ENCODE results near the gene CEP120. TPM values are rescaled to one million over a fixed set of nuclear protein-coding genes. Genes with fewer than 3 reads are reported as not detected.

CEP120 gene
- total and polyA plus RNA-seq, 4 donors: 5.0 to 29.6 (median 12.6) TPM

DNA sequence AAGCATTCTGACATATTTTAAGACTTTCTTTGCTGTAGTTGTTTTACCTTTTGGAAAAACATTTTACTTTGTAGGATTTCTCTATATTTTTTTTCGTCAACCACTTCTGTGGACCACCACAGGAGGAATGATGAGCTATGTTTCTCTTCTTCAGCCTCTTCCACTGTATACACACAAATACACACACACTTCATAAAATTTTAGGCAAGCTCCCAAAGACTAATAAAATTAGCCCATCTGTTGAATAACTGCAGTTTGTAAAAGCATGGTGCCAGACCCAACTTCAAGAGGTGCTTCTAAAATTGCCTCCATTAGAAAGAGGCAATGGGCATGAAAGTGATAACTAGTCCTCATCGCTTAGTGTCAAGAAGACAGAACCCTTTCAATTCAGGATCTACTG lies 4.1 kb upstream of the CEP120 start:
- Histone ChIP-seq H3K27me3 (ENCODE audit: control insufficient read depth in 3 of 3, insufficient read depth in 3 of 3, low read length in 2 of 3) (no peaks in the 10 kb centered on the region), H3K4me3 (no peak overlapping the region), H3K9me3 (ENCODE audit: control insufficient read depth in 4 of 4, insufficient read depth in 3 of 4, low read length in 3 of 4) (no peaks in the 10 kb centered on the region), H3K9ac (ENCODE audit: insufficient read depth in 1 of 2, low read length in 2 of 2) (no peak overlapping the region), H3K36me3 (ENCODE audit: control insufficient read depth in 4 of 4, insufficient read depth in 4 of 4, low read length in 4 of 4) (no peaks in the 10 kb centered on the region), H3K27ac (ENCODE audit: low read depth in 1 of 2, low read length in 1 of 2) (no peak overlapping the region), H3K4me1 (ENCODE audit: control insufficient read depth in 5 of 5, insufficient read depth in 5 of 5, low read length in 5 of 5) (peaks cover 0 to 7% (median 0%) of the 10 kb centered on the region in 5 donors)
- WGBS, 2 donors: 93 to 94% methylated on average over 2 of the region's 2 CpGs
- peak in 2 of 3 donors; percentile 66 to 69 for DNase-seq
- ATAC-seq (ENCODE audit: insufficient read depth, low FRiP score): no peak
- TF ChIP-seq, protein P1, sequence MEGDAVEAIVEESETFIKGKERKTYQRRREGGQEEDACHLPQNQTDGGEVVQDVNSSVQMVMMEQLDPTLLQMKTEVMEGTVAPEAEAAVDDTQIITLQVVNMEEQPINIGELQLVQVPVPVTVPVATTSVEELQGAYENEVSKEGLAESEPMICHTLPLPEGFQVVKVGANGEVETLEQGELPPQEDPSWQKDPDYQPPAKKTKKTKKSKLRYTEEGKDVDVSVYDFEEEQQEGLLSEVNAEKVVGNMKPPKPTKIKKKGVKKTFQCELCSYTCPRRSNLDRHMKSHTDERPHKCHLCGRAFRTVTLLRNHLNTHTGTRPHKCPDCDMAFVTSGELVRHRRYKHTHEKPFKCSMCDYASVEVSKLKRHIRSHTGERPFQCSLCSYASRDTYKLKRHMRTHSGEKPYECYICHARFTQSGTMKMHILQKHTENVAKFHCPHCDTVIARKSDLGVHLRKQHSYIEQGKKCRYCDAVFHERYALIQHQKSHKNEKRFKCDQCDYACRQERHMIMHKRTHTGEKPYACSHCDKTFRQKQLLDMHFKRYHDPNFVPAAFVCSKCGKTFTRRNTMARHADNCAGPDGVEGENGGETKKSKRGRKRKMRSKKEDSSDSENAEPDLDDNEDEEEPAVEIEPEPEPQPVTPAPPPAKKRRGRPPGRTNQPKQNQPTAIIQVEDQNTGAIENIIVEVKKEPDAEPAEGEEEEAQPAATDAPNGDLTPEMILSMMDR (IDR thresholded peaks at IDR 0.05; ENCODE audit: control extremely low read depth, extremely low read depth): no peak

DNA sequence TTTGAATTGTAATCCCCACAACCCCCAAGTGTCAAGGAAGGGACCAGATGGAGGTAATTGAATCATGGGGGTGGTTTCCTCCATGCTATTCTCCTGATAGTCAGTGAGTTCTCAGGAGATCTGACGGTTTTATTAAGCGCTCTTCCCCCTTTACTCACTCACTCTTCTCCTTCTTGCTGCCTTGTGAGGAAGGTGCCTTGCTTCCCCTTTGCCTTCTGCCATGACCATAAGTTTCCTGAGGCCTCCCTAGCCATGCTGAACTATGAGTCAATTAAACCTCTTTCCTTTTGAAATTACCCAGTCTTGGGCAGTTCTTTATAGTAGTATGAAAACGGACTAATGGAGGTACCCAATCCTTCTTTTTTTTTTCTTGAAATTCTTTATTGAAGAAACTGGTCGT lies 2.2 kb upstream of the CEP120 start:
- no peak for DNase-seq
- TF ChIP-seq, protein P1 (IDR thresholded peaks at IDR 0.05; ENCODE audit: control extremely low read depth, extremely low read depth): no peak
- no peak overlapping the region for H3K9ac ChIP-seq (ENCODE audit: insufficient read depth in 1 of 2, low read length in 2 of 2)
- H3K27me3 ChIP-seq (ENCODE audit: control insufficient read depth in 3 of 3, insufficient read depth in 3 of 3, low read length in 2 of 3): no peaks in the 10 kb centered on the region
- H3K4me3 ChIP-seq: no peak overlapping the region
- peaks cover 0 to 21% (median 8%) of the 10 kb centered on the region in 5 donors for H3K4me1 ChIP-seq (ENCODE audit: control insufficient read depth in 5 of 5, insufficient read depth in 5 of 5, low read length in 5 of 5)
- no peaks in the 10 kb centered on the region for H3K36me3 ChIP-seq (ENCODE audit: control insufficient read depth in 4 of 4, insufficient read depth in 4 of 4, low read length in 4 of 4)
- no peak for ATAC-seq (ENCODE audit: insufficient read depth, low FRiP score)
- no peak overlapping the region for H3K27ac ChIP-seq (ENCODE audit: low read depth in 1 of 2, low read length in 1 of 2)
- no peaks in the 10 kb centered on the region for H3K9me3 ChIP-seq (ENCODE audit: control insufficient read depth in 4 of 4, insufficient read depth in 3 of 4, low read length in 3 of 4)
- 46 to 69% methylated on average over 4 of the region's 4 CpGs for WGBS, 2 donors

DNA sequence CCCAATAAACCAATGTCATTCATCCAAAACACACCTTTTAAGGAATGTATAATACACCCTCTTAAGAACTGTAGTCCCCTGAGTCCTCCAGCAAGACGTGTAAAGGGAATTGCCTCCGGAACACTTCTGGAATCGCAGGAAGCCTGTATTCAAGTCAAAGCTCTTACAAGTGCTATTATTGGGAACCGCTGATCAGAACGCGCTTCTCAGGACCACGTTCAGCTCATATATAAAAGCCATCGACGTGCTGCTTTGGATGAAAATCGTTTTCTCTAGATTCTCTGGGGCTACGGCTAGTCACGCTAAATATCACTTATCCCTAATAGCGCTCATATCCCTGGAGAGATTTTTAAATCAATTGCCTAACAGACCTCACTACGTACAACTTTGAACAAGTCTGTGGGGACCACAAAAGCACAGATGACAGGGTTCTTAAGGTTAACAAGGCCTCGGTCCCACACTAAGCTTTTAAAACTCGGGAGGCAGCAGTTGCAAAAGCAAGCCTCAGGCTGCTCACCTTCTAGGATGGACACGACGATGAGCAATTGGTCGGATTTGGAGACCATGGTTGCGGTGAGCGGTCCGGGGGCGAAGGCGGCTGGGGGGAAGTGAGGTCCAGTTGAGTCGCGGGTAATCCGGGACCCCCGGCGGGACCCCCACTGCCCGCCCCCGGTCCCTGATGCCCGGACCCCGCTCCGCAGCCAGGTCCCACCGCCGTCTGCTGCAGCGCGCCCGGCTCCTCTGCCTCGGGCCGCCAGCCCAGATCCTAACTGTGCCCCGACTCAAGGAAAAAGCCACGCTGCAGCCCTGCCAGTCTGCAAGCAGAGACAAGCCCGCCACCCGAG lies 548 bp downstream of the CEP120 start:
- TF ChIP-seq, protein P1 (IDR thresholded peaks at IDR 0.05; ENCODE audit: control extremely low read depth, extremely low read depth): no peak
- H3K36me3 ChIP-seq (ENCODE audit: control insufficient read depth in 4 of 4, insufficient read depth in 4 of 4, low read length in 4 of 4): no peaks in the 10 kb centered on the region
- H3K9ac ChIP-seq (ENCODE audit: insufficient read depth in 1 of 2, low read length in 2 of 2): peak overlapping the region; percentile 65 to 73
- H3K9me3 ChIP-seq (ENCODE audit: control insufficient read depth in 4 of 4, insufficient read depth in 3 of 4, low read length in 3 of 4): no peaks in the 10 kb centered on the region
- no peaks in the 10 kb centered on the region for H3K27me3 ChIP-seq (ENCODE audit: control insufficient read depth in 3 of 3, insufficient read depth in 3 of 3, low read length in 2 of 3)
- WGBS, 2 donors: 0 to 1% methylated on average over 42 to 45 of the region's 45 CpGs
- peak overlapping the region; percentile 97 for H3K4me3 ChIP-seq
- H3K4me1 ChIP-seq (ENCODE audit: control insufficient read depth in 5 of 5, insufficient read depth in 5 of 5, low read length in 5 of 5): peaks cover 0 to 21% (median 8%) of the 10 kb centered on the region in 5 donors
- DNase-seq (peak; percentile 39 to 72 (median 56)), ATAC-seq (ENCODE audit: insufficient read depth, low FRiP score) (peak; percentile 3)
- peak overlapping the region; percentile 83 to 99 for H3K27ac ChIP-seq (ENCODE audit: low read depth in 1 of 2, low read length in 1 of 2)
